Adrenal gland (tissue), 5 donors: Measurements from ENCODE around the gene RNF135.

Source experiments
- CTCF ChIP-seq, 6 experiments: fragments of 450-650 bp in 4 of 6; fragments of 200-600 bp in 2 of 6; sonication (generic) in 1 of 6; IDR thresholded peaks; 1 replicate in 5 of 6; 2 replicates in 1 of 6; pipeline versions ENCODE4 v1.5.1 to v1.8.0; 2016 to 2021; ENCODE audit warnings: antibody characterized with exemption in 6 of 6, mild to moderate bottlenecking in 2 of 6, moderate library complexity in 1 of 6
- POLR2A ChIP-seq, 2 donors: fragments of 450-650 bp; IDR thresholded peaks; one replicate each; pipeline ENCODE4 v1.6.1; 2017; ENCODE audit warnings: antibody characterized with exemption in 2 of 2, mild to moderate bottlenecking in 2 of 2, moderate library complexity in 1 of 2
- donor health status: DM: no; HTN: no; CAD: no.

- TF ChIP-seq CTCF (IDR thresholded peaks at IDR 0.05) (no peak), POLR2A (IDR thresholded peaks at IDR 0.05) (no peak)
Measured at GRCh38 chr17:30961209-30962188, 9.3 kb upstream of the RNF135 start.
